ENCODE measurements around the gene CHD9. TPM values are rescaled to one million over a fixed set of nuclear protein-coding genes. Genes with fewer than 3 reads are reported as not detected.

The CHD9 gene
- polyA plus RNA-seq, 3 donors = 15.8 to 26.1 (median 22.5) TPM

DNA sequence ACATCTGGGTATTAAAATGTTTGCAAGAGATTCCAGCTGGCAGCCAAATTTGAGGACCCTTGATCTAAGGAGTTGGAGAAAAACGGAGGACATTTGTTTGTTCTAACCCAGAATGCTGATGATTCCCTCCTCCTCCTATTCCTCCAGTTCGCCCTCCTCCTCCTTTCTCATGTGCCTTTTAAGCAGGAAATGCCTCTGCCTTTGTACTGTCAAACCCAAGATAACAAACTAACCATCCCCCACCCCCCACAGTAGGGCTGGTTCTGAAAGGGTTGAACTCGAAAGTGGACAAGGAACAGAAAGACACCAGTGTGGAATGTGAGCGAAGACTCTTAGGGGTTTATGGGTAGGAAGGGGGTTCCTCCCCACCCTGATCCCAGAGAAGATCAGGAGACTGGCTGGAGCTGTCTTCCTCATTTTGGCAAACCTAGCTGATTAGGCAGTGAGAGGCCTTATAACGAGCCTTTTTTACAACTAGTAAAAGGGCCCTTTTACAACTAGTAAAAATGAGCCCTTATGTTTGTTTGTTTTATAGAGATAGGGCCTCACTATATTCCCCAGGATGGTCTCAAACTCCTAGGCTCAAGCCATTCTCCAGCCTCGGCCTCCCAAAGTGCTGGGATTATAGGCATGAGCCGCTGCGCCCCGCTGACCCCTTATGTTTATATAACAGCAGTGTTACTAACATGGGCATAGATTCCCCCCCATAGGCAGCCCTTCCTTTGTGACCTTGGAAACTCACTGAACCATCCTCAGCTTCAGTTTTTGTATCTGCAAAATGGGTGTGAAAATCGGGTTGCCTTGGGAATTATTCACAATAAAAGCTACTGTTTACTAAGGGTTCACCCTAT is 975 bp downstream of the CHD9 start:
- peak overlapping the region; percentile 15 to 89 (median 73) for H3K27ac Mint-ChIP-seq
- Histone ChIP-seq H4K20me1 (ENCODE audit: insufficient read depth, low read length) (no peaks in the 10 kb centered on the region), H3K4me1 (ENCODE audit: control insufficient read depth in 1 of 2, insufficient read depth in 2 of 2, low read length in 2 of 2) (peaks cover 29 to 37% of the 10 kb centered on the region in 2 donors), H3K79me2 (ENCODE audit: insufficient read depth, low read length) (peaks cover 49% of the 10 kb centered on the region), H3K27ac (ENCODE audit: low read depth in 1 of 2, low read length in 2 of 2) (peak overlapping the region in 1 of 2 donors; percentile 81), H3K4me2 (replicated peaks; ENCODE audit: extremely low read depth, low read length, poor library complexity, severe bottlenecking) (peak overlapping the region; percentile 86), H3K9ac (ENCODE audit: insufficient read depth, low read length, poor library complexity, severe bottlenecking) (peak overlapping the region; percentile 81), H3K9me3 (replicated peaks in 1 of 2; ENCODE audit: control insufficient read depth in 1 of 2, insufficient read depth in 1 of 2, low read length in 2 of 2) (no peaks in the 10 kb centered on the region), H2AFZ (ENCODE audit: insufficient read depth, low read depth, low read length, poor library complexity, severe bottlenecking) (peak overlapping the region; percentile 100), H3K27me3 (ENCODE audit: control insufficient read depth in 2 of 2, insufficient read depth in 2 of 2, low read length in 2 of 2) (no peaks in the 10 kb centered on the region), H3K36me3 (replicated peaks in 1 of 2; ENCODE audit: control insufficient read depth in 1 of 2, insufficient read depth in 2 of 2, low read length in 2 of 2) (no peaks in the 10 kb centered on the region), H3K4me3 (replicated peaks in 1 of 3; ENCODE audit: low read depth in 2 of 3, low read length in 3 of 3) (peak overlapping the region; percentile 78 to 96 (median 93))
- TF ChIP-seq, protein P1, sequence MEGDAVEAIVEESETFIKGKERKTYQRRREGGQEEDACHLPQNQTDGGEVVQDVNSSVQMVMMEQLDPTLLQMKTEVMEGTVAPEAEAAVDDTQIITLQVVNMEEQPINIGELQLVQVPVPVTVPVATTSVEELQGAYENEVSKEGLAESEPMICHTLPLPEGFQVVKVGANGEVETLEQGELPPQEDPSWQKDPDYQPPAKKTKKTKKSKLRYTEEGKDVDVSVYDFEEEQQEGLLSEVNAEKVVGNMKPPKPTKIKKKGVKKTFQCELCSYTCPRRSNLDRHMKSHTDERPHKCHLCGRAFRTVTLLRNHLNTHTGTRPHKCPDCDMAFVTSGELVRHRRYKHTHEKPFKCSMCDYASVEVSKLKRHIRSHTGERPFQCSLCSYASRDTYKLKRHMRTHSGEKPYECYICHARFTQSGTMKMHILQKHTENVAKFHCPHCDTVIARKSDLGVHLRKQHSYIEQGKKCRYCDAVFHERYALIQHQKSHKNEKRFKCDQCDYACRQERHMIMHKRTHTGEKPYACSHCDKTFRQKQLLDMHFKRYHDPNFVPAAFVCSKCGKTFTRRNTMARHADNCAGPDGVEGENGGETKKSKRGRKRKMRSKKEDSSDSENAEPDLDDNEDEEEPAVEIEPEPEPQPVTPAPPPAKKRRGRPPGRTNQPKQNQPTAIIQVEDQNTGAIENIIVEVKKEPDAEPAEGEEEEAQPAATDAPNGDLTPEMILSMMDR (IDR thresholded peaks at IDR 0.05) = no peak
- intact Hi-C loops (cut with micrococcal nuclease) = loop anchor here (2.0 to 5.0 kb wide), 4 partner anchors 37 to 167 kb away; no protein-coding TSS in a partner anchor
- peaks cover 0 to 6% (median 3%) of the 10 kb centered on the region in 3 donors for H3K27me3 Mint-ChIP-seq (ENCODE audit: low read depth in 3 of 3)
- peaks cover 3 to 6% of the 10 kb centered on the region in 2 donors for H3K36me3 Mint-ChIP-seq
- H3K4me1 Mint-ChIP-seq = peaks cover 43% of the 10 kb centered on the region
- no CpG with 5 or more reads among the region's 10 CpGs for WGBS (ENCODE audit: insufficient coverage)
- H3K4me3 Mint-ChIP-seq = peak overlapping the region; percentile 83 to 95
- H3K9me3 Mint-ChIP-seq = no peaks in the 10 kb centered on the region
- peak in 2 of 3 donors; percentile 24 to 34 for DNase-seq

DNA sequence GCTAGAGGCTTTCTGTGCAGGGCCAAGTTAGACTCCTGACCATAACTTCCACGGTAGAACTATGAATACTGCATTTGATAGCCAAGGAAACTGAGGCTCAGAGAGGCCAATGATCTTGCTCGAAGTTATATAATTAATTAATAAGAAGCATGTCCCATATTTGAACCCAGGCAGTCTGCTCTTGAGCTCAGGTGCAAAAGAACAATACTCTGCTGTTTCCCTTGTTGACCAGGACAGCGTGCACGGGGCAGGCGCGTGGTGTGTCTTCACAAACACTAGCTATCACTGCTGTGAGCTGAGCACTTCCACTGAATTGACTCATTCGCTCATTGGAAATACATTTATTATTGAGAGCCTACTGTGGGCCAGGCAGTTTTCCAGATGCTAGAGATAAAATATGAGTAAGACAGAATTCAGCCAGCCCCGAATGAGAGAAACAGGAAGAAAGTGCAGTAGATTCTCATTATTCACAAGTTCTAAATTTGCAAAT is 1.6 kb downstream of the CHD9 start:
- TF ChIP-seq, protein P1 (IDR thresholded peaks at IDR 0.05) = no peak
- H3K36me3 Mint-ChIP-seq = peaks cover 3 to 6% of the 10 kb centered on the region in 2 donors
- H4K20me1 ChIP-seq (ENCODE audit: insufficient read depth, low read length) = no peaks in the 10 kb centered on the region
- peaks cover 32 to 40% of the 10 kb centered on the region in 2 donors for H3K4me1 ChIP-seq (ENCODE audit: control insufficient read depth in 1 of 2, insufficient read depth in 2 of 2, low read length in 2 of 2)
- no peaks in the 10 kb centered on the region for H3K27me3 ChIP-seq (ENCODE audit: control insufficient read depth in 2 of 2, insufficient read depth in 2 of 2, low read length in 2 of 2)
- H3K27me3 Mint-ChIP-seq (ENCODE audit: low read depth in 3 of 3) = peaks cover 0 to 6% (median 3%) of the 10 kb centered on the region in 3 donors
- H2AFZ ChIP-seq (ENCODE audit: insufficient read depth, low read depth, low read length, poor library complexity, severe bottlenecking) = no peak overlapping the region
- no peaks in the 10 kb centered on the region for H3K9me3 ChIP-seq (replicated peaks in 1 of 2; ENCODE audit: control insufficient read depth in 1 of 2, insufficient read depth in 1 of 2, low read length in 2 of 2)
- H3K4me3 ChIP-seq (replicated peaks in 1 of 3; ENCODE audit: low read depth in 2 of 3, low read length in 3 of 3) = peak overlapping the region in 1 of 3 experiments; percentile 93
- peaks cover 51% of the 10 kb centered on the region for H3K79me2 ChIP-seq (ENCODE audit: insufficient read depth, low read length)
- H3K9me3 Mint-ChIP-seq = no peaks in the 10 kb centered on the region
- peaks cover 47% of the 10 kb centered on the region for H3K4me1 Mint-ChIP-seq
- H3K27ac Mint-ChIP-seq = no peak overlapping the region
- H3K4me3 Mint-ChIP-seq = no peak overlapping the region
- WGBS (ENCODE audit: insufficient coverage) = no CpG with 5 or more reads among the region's 8 CpGs
- DNase-seq = no peak
- H3K9ac ChIP-seq (ENCODE audit: insufficient read depth, low read length, poor library complexity, severe bottlenecking) = no peak overlapping the region
- no peak overlapping the region for H3K27ac ChIP-seq (ENCODE audit: low read depth in 1 of 2, low read length in 2 of 2)
- no peaks in the 10 kb centered on the region for H3K36me3 ChIP-seq (replicated peaks in 1 of 2; ENCODE audit: control insufficient read depth in 1 of 2, insufficient read depth in 2 of 2, low read length in 2 of 2)
- H3K4me2 ChIP-seq (replicated peaks; ENCODE audit: extremely low read depth, low read length, poor library complexity, severe bottlenecking) = peak overlapping the region; percentile 86
- intact Hi-C loops (cut with micrococcal nuclease) = loop anchor here in 1 of 2 donors (5.0 kb wide), 3 partner anchors 36 to 166 kb away; no protein-coding TSS in a partner anchor
